Nephron progenitor cell (in vitro differentiated cells): Measurements from ENCODE around the gene EPDR1.

Source experiments
- DNase-seq: peaks from one replicate; pipeline ENCODE4 v3.0.0; 2021
- H3K27ac Mint-ChIP-seq: 2 replicates; pipeline ENCODE4 v1.8.0; 2021; ENCODE audit warnings: mild to moderate bottlenecking, moderate library complexity, mixed read lengths
- H3K27me3 Mint-ChIP-seq: 2 replicates; pipeline ENCODE4 v1.8.0; 2021; ENCODE audit warnings: mild to moderate bottlenecking, low read depth, mixed read lengths; ENCODE audit not compliant: poor library complexity
- H3K36me3 Mint-ChIP-seq: 2 replicates; pipeline ENCODE4 v1.8.0; 2021; ENCODE audit warnings: low read depth, mixed read lengths
- H3K4me1 Mint-ChIP-seq: 2 replicates; pipeline ENCODE4 v1.8.0; 2021; ENCODE audit warnings: mixed read lengths
- H3K4me3 Mint-ChIP-seq: 2 replicates; pipeline ENCODE4 v1.8.0; 2021; ENCODE audit warnings: mild to moderate bottlenecking, moderate library complexity, mixed read lengths
- H3K9me3 Mint-ChIP-seq: 2 replicates; pipeline ENCODE4 v1.8.0; 2021; ENCODE audit warnings: mild to moderate bottlenecking, moderate library complexity, mixed read lengths
- CTCF ChIP-seq: fragments of 200-600 bp; sonication (generic); IDR thresholded peaks from 2 replicates; pipeline ENCODE4 v1.5.0; 2021; ENCODE audit warnings: antibody characterized with exemption

The EPDR1 gene

DNA sequence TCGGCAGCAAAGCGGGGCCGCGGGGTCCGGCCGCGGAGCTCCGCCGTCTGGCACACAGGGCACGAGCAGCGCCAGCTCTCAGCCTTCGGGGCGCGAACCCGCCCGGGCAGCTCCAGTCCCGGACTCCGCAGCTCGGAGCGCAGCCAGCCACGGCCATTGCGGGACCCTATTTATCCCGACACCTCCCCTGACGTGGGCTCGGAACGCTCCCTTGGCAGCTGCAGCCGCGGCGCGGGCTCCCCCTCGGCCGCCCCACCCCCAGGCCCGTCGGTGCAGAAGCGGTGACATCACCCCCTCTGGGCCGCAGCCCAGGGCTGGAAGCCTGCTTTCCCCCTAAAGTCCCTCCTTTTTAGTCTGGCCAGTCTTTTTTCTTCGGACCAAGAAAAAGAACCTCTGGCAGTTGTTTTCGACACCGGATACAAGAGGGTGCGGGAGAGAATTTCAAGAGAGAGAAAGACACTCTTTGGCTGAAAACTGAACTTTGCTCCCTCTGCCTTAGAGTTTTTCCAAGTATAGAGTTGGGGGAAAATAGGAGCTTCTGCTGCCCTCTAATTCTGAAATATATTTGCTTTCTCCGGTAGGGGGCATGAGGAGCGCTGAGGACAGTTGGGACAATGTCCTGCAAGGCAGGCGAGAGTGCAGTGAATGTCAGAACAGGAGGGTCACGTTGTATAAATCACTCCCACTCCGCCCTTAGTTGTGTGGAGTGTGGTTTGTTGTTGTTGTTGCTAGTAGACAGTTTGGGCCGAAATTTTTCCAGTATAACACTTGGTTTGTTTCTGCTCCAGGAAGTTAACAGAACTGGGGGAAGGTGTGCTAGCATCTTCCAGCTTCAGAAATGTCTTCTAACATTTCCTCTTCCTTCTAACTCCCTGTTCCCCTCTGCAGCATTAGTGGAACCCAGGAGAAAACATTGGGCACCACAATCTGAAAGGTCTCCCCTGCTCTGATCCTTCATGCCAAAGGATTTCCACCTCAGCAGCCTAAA, 3.5 kb upstream of the EPDR1 start, which contains the start of gene SFRP4:
Gene SFRP4, minus strand, starts transcription at position 145 of the 988 bp plus-strand sequence. CDS start 280 bp downstream, outside the sequence.
- Mint-ChIP-seq H3K36me3 (no peaks in the 10 kb centered on the region), H3K4me3 (peak within 1 kb of the TSS; percentile 80), H3K27me3 (peaks cover 94% of the 10 kb centered on the region), H3K27ac (no peak within 1 kb of the TSS), H3K4me1 (peaks cover 16% of the 10 kb centered on the region), H3K9me3 (no peaks in the 10 kb centered on the region)
- peak; percentile 61 for DNase-seq
- TF ChIP-seq CTCF: peak; percentile 57

DNA sequence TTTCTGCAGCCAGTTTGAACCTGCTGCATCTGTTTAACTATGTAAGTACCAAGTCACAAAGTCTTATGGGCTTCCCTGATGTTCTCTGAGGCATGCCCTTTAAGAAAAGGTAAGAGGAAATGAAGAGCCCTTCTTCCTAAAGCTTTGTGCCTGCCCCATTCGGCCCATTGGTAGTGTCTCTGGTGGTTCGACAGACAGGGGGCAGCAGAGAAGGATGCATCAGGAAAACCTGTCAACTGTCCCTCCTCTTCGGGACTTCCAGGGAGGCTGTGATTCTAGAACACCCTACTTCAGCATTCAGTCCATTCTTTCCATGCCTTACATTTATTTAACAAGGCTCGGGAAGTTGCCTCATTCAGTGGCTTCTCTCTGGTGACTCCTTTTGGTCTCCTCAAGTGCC, 1.9 kb upstream of the EPDR1 start:
- H3K4me3 Mint-ChIP-seq: no peak overlapping the region
- no peak overlapping the region for H3K27ac Mint-ChIP-seq
- no peak for DNase-seq
- H3K4me1 Mint-ChIP-seq: peaks cover 18% of the 10 kb centered on the region
- no peaks in the 10 kb centered on the region for H3K9me3 Mint-ChIP-seq
- TF ChIP-seq CTCF: no peak
- H3K36me3 Mint-ChIP-seq: no peaks in the 10 kb centered on the region
- peaks cover 86% of the 10 kb centered on the region for H3K27me3 Mint-ChIP-seq

GRCh38 chr7:37920849-37921805, 687 bp downstream of the EPDR1 start:
- peaks cover 11% of the 10 kb centered on the region for H3K9me3 Mint-ChIP-seq
- H3K36me3 Mint-ChIP-seq: no peaks in the 10 kb centered on the region
- H3K4me1 Mint-ChIP-seq: peaks cover 18% of the 10 kb centered on the region
- peak; percentile 56 for DNase-seq
- H3K27me3 Mint-ChIP-seq: peaks cover 60% of the 10 kb centered on the region
- TF ChIP-seq CTCF: no peak
- no peak overlapping the region for H3K27ac Mint-ChIP-seq
- H3K4me3 Mint-ChIP-seq: peak overlapping the region; percentile 86

- no peak for DNase-seq
- peaks cover 18% of the 10 kb centered on the region for H3K4me1 Mint-ChIP-seq
- no peak for TF ChIP-seq CTCF
- H3K4me3 Mint-ChIP-seq: peak overlapping the region; percentile 82
- H3K27ac Mint-ChIP-seq: no peak overlapping the region
- H3K36me3 Mint-ChIP-seq: no peaks in the 10 kb centered on the region
- peaks cover 11% of the 10 kb centered on the region for H3K9me3 Mint-ChIP-seq
- H3K27me3 Mint-ChIP-seq: peaks cover 52% of the 10 kb centered on the region
Observed at GRCh38 chr7:37921876-37922275, 1.4 kb downstream of the EPDR1 start.

DNA sequence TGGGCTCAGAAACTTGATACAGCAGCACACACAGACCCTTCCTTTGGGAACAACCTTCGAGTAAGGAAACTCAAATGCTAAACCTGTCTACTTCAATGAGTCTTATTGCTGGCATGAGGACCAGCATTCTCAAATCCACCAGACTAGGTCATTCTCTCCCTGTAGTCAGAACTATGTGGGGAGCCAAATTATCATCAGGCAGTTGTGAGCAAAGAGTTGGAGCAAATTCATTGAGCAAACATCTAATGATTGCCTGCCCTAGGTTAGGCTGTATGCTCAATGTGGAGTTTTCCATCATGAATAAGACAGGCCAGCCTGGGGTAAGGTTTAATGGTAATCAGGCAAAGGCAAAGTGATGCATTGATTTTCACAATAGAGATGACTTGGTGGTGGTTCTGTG, 3.6 kb downstream of the EPDR1 start:
- Mint-ChIP-seq H3K4me1 (peaks cover 11% of the 10 kb centered on the region), H3K4me3 (no peak overlapping the region), H3K27ac (no peak overlapping the region), H3K27me3 (peaks cover 31% of the 10 kb centered on the region), H3K9me3 (peaks cover 11% of the 10 kb centered on the region), H3K36me3 (no peaks in the 10 kb centered on the region)
- TF ChIP-seq CTCF: no peak
- no peak for DNase-seq
